ENCODE results near the gene LRRC31. TPM values are rescaled to one million over a fixed set of nuclear protein-coding genes. Genes with fewer than 3 reads are reported as not detected.

Gene LRRC31
- total RNA-seq, 4 donors from 2014 or later: 12.4 to 57.6 (median 28.4) TPM

DNA sequence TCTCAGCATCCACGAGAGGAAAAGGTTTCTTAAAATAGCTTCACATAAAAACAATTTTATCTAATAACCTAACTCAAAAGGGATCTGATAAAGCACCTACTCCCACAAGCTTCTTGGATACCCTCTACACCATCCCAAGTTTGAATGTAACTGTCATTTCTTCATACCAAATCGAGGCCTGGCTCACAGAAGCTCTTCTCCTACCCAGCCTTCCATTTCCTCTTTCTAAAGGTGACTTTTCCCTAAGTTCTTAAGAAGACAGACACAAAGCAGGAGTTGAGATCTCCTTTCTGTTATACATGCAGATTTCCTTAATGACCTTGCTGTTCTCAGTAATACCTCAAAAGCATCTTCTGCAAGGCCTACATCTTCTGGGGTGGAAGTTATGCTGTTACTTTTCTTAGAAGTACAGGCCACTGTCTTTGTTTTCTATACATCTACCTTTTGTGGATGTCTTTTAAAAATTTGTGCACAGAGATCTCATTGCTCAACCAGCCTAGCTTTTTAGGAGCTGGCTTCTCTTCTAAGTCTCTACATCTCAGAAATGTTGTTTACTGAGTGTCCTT is 60.4 kb downstream of the LRRC31 start:
- DNase-seq: no peak
- Histone ChIP-seq H3K4me3 (no peak overlapping the region), H3K4me1 (peaks cover 0 to 9% (median 0%) of the 10 kb centered on the region in 4 donors), H3K36me3 (no peaks in the 10 kb centered on the region), H3K27ac (no peak overlapping the region), H3K27me3 (no peaks in the 10 kb centered on the region), H3K9me3 (no peaks in the 10 kb centered on the region)
- TF ChIP-seq, protein P1, sequence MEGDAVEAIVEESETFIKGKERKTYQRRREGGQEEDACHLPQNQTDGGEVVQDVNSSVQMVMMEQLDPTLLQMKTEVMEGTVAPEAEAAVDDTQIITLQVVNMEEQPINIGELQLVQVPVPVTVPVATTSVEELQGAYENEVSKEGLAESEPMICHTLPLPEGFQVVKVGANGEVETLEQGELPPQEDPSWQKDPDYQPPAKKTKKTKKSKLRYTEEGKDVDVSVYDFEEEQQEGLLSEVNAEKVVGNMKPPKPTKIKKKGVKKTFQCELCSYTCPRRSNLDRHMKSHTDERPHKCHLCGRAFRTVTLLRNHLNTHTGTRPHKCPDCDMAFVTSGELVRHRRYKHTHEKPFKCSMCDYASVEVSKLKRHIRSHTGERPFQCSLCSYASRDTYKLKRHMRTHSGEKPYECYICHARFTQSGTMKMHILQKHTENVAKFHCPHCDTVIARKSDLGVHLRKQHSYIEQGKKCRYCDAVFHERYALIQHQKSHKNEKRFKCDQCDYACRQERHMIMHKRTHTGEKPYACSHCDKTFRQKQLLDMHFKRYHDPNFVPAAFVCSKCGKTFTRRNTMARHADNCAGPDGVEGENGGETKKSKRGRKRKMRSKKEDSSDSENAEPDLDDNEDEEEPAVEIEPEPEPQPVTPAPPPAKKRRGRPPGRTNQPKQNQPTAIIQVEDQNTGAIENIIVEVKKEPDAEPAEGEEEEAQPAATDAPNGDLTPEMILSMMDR (IDR thresholded peaks at IDR 0.05): no peak

DNA sequence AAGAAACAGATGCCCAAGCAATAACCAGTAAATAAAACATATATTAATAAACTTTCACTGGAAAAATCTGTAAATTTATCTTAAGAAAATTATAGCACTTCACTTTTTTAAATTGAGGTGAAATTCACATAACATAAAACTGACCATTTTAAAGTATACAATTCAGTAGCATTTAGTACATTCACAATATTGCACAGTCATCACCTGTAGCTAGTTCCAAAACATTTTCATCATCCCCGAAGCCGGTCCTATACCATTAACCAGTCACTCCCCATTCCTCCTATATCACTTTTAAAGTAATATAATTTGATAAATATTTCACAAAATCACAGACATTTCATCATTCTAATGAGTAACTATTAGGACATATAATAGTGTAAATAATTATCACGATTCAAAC is 65.1 kb downstream of the LRRC31 start:
- H3K27ac ChIP-seq: no peak overlapping the region
- no peaks in the 10 kb centered on the region for H3K36me3 ChIP-seq
- DNase-seq: no peak
- no peak overlapping the region for H3K4me3 ChIP-seq
- no peaks in the 10 kb centered on the region for H3K27me3 ChIP-seq
- no peaks in the 10 kb centered on the region for H3K4me1 ChIP-seq
- TF ChIP-seq POLR2A (IDR thresholded peaks at IDR 0.05): no peak
- TF ChIP-seq, protein P1 (IDR thresholded peaks at IDR 0.05): no peak
- no peaks in the 10 kb centered on the region for H3K9me3 ChIP-seq

DNA sequence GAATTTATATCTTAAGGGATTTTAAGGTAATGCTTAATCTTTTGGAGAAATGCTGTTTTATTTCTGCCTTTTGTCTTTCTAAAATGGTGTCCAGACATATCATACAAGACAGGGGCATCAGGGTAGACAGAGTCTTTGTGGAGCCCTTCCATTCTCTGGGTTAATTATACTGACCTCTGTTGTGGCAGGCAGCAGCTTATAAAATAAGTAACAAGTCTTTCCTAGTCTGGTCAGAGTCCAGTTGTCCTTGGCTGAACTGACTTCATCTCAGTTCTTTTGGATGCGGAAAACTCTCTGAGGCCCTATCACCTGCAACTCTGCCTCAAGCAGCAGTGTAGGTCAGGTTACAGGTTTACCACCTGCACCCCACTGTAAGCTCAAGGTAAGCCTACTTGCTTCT is 77.4 kb downstream of the LRRC31 start:
- Histone ChIP-seq H3K27me3 (no peaks in the 10 kb centered on the region), H3K9me3 (no peaks in the 10 kb centered on the region), H3K4me3 (no peak overlapping the region), H3K4me1 (no peaks in the 10 kb centered on the region), H3K27ac (no peak overlapping the region), H3K36me3 (peaks cover 0 to 12% (median 0%) of the 10 kb centered on the region in 3 donors)
- TF ChIP-seq POLR2A (IDR thresholded peaks at IDR 0.05): no peak
- DNase-seq: no peak

DNA sequence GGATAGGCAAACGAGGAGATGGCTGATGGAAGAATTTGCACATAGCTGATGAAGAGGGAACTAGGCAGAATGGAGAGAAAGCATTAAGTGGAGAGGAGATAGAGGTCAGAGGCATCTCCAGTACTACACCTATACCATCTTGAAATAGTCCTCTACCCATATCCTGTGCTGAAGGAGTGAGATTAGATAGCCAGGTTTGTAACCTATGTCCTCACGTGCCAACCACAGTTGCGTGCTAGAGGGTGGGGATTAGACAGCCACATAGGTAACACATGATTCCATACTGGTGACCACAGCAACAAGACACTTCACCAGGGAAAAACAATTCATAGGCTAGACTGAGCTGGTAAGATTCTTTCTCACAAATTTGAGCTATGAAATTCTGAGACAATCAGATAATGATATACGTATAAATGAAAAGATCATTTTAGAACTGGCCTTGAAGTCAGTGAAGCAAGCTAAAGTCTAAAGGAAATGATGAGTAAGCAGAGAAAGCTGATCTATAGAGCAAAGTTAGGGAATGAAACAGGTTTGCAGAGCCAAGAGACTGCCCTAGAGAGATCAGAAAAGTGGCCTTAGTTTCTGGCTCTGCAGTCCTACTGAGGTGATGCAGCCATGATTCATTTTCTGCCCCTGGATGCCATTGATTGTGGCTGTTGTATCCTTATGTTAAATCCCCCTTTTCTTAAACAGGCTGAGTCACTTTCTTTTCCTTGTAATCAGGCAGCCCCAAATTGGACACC is 78.9 kb downstream of the LRRC31 start:
- Histone ChIP-seq H3K36me3 (peaks cover 0 to 27% (median 0%) of the 10 kb centered on the region in 3 donors), H3K27me3 (no peaks in the 10 kb centered on the region), H3K4me1 (no peaks in the 10 kb centered on the region), H3K4me3 (no peak overlapping the region), H3K27ac (no peak overlapping the region), H3K9me3 (no peaks in the 10 kb centered on the region)
- TF ChIP-seq, protein P1 (IDR thresholded peaks at IDR 0.05): no peak
- TF ChIP-seq POLR2A (IDR thresholded peaks at IDR 0.05): no peak
- DNase-seq: no peak

DNA sequence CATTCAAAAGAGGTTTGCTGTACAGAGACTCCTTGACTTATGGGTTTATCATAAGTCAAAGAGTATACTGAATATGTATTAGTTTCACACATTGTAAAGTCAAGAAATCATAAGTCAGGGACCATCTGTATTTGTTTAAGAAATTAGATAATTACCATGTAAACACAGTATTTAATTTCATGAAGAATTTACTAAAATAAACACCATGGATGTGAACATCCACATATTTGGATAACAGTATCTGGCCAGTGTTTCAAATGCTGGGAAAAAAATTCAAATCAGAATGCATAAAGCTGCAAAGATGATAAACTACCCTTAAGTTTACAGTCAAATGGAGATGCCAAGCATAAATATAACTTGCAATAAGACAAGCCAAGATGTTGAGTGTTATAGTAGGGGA is 79.5 kb downstream of the LRRC31 start:
- Histone ChIP-seq H3K4me3 (no peak overlapping the region), H3K27me3 (no peaks in the 10 kb centered on the region), H3K36me3 (peaks cover 0 to 34% (median 0%) of the 10 kb centered on the region in 3 donors), H3K9me3 (no peaks in the 10 kb centered on the region), H3K4me1 (no peaks in the 10 kb centered on the region), H3K27ac (no peak overlapping the region)
- no peak for TF ChIP-seq POLR2A (IDR thresholded peaks at IDR 0.05)
- TF ChIP-seq, protein P1 (IDR thresholded peaks at IDR 0.05): no peak
- DNase-seq: no peak

Other genes starting within 250 kb of the LRRC31 start
- 10 to 100 TPM; 19.1 to 55.4 (median 37.9) TPM for gene MECOM, start 206.2 kb downstream of the LRRC31 start, total RNA-seq
- gene TERC, start 104.9 kb downstream of the LRRC31 start, total RNA-seq: 10 to 100 TPM; 52.0 to 78.9 (median 68.4) TPM
- 1 to 10 TPM in 3 of 4 donors, not detected in 1; 1.4 to 1.7 (median 1.7) TPM for gene ACTRT3, start 100.4 kb downstream of the LRRC31 start, total RNA-seq
- 10 to 100 TPM; 11.2 to 19.4 (median 15.9) TPM for gene MYNN, start 96.5 kb downstream of the LRRC31 start, total RNA-seq
- not detected for gene LRRIQ4, start 57.1 kb downstream of the LRRC31 start, total RNA-seq
- gene LRRC34, start 57.0 kb downstream of the LRRC31 start, total RNA-seq: under 1 TPM in 2 of 4 donors, not detected in 2; 0.28 to 0.35 TPM
- not detected for gene SAMD7, start 41.6 kb upstream of the LRRC31 start, total RNA-seq
- gene SEC62, start 96.9 kb upstream of the LRRC31 start, total RNA-seq: 10 to 100 TPM; 33.2 to 96.6 (median 36.8) TPM
- gene GPR160, start 168.1 kb upstream of the LRRC31 start, total RNA-seq: 100 to 1,000 TPM; 144 to 231 (median 203) TPM

Measured in Peyer's patch (tissue), 4 donors.